ENCODE measurements around the gene TSHR.
"Not testable (repeated sequence)": the region's sequence is repeated elsewhere in the genome, so short reads cannot be mapped to it uniquely, and the experiment has no call there.

TSHR gene

GRCh38 chr14:81004575-81004974, 49.2 kb downstream of the TSHR start:
- no peak for FAIRE-seq

GRCh38 chr14:81005540-81006228, 50.3 kb downstream of the TSHR start:
- no peak for FAIRE-seq

GRCh38 chr14:81006266-81006665, 50.8 kb downstream of the TSHR start:
- FAIRE-seq: no peak

- no peak for FAIRE-seq
These were observed 51.7 kb downstream of the TSHR start for GRCh38 chr14:81007131-81007530.

GRCh38 chr14:81009346-81009745, 53.9 kb downstream of the TSHR start:
- no peak for FAIRE-seq

- FAIRE-seq: no peak
These were observed 62.8 kb downstream of the TSHR start for GRCh38 chr14:81018251-81018650.

- no peak for FAIRE-seq
These were observed 63.3 kb downstream of the TSHR start for GRCh38 chr14:81018684-81019083.

- not testable (repeated sequence) for FAIRE-seq
These were observed 63.7 kb downstream of the TSHR start for GRCh38 chr14:81019113-81019512.

GRCh38 chr14:81023095-81023710, 67.8 kb downstream of the TSHR start:
- no peak for FAIRE-seq

- no peak for FAIRE-seq
These were observed 73.0 kb downstream of the TSHR start for GRCh38 chr14:81028461-81028860.

- no peak for FAIRE-seq
These were observed 76.1 kb downstream of the TSHR start for GRCh38 chr14:81031488-81031887.

- FAIRE-seq: no peak
These were observed 78.3 kb downstream of the TSHR start for GRCh38 chr14:81033698-81034240.

GRCh38 chr14:81042438-81042837, 87.0 kb downstream of the TSHR start:
- no peak for FAIRE-seq

GRCh38 chr14:81051547-81051946, 96.1 kb downstream of the TSHR start:
- FAIRE-seq: no peak

GRCh38 chr14:81054057-81054456, 98.6 kb downstream of the TSHR start:
- FAIRE-seq: not testable (repeated sequence)

- FAIRE-seq: no peak
These were observed 100.5 kb downstream of the TSHR start for GRCh38 chr14:81055971-81056370.

- FAIRE-seq: no peak
These were observed 107.0 kb downstream of the TSHR start for GRCh38 chr14:81062380-81062779.

GRCh38 chr14:81062816-81063215, 107.4 kb downstream of the TSHR start:
- no peak for FAIRE-seq

GRCh38 chr14:81066672-81067071, 111.3 kb downstream of the TSHR start:
- FAIRE-seq: no peak

- no peak for FAIRE-seq
These were observed 111.7 kb downstream of the TSHR start for GRCh38 chr14:81067156-81067555.

- FAIRE-seq: no peak
These were observed 112.9 kb downstream of the TSHR start for GRCh38 chr14:81068176-81068782.

- no peak for FAIRE-seq
These were observed 115.1 kb downstream of the TSHR start for GRCh38 chr14:81070511-81070910.

- FAIRE-seq: no peak
These were observed 130.2 kb downstream of the TSHR start for GRCh38 chr14:81085596-81085995.

- FAIRE-seq: no peak
These were observed 131.8 kb downstream of the TSHR start for GRCh38 chr14:81087230-81087629.
